Naive thymus-derived CD8-positive, alpha-beta T cell (primary cell): Measurements from ENCODE around the gene NPY1R. TPM values are rescaled to one million over a fixed set of nuclear protein-coding genes. Genes with fewer than 3 reads are reported as not detected.

ENCODE experiments used
- ATAC-seq, 2 donors: fragments of 150-1000 bp; cut with Tn5 transposase in 1 of 2; sonication (Bioruptor Pico), chemical (Tn5 transposase) in 1 of 2; 1 replicate in 1 of 2; 2 replicates in 1 of 2; pipeline ENCODE4 v1.10.0; 2021; ENCODE audit warnings: mild to moderate bottlenecking in 2 of 2, moderate library complexity in 2 of 2
- POLR2A ChIA-PET: fragments of 350-600 bp; sonication (Branson Sonifier 250); formaldehyde crosslinking; loops from one replicate; lab custom pipeline; 2021; ENCODE audit warnings: antibody characterized with exemption; lab: Charles Lee
- DNase-seq, 10 donors: peaks; one replicate each; pipeline versions ENCODE4 v3.0.0 to v3.0.0-alpha.2; 2020 to 2022
- H3K27ac Mint-ChIP-seq, 10 donors: one replicate each; pipeline ENCODE4 v1.8.0; 2020 to 2022; ENCODE audit warnings: mild to moderate bottlenecking in 10 of 10, mixed read lengths in 10 of 10, moderate library complexity in 4 of 10, inconsistent platforms in 1 of 10
- H3K27me3 Mint-ChIP-seq, 5 donors: one replicate each; pipeline ENCODE4 v1.8.0; 2021 to 2022; ENCODE audit warnings: mixed read lengths in 5 of 5
- H3K36me3 Mint-ChIP-seq, 3 donors: one replicate each; pipeline ENCODE4 v1.8.0; 2020 to 2022; ENCODE audit warnings: mixed read lengths in 3 of 3, mild to moderate bottlenecking in 2 of 3, inconsistent platforms in 1 of 3
- H3K4me1 Mint-ChIP-seq, 4 donors: one replicate each; pipeline ENCODE4 v1.8.0; 2021 to 2022; ENCODE audit warnings: mixed read lengths in 4 of 4
- H3K4me3 Mint-ChIP-seq, 10 donors: one replicate each; pipeline ENCODE4 v1.8.0; 2020 to 2022; ENCODE audit warnings: mild to moderate bottlenecking in 10 of 10, mixed read lengths in 10 of 10, moderate library complexity in 6 of 10, inconsistent platforms in 1 of 10
- H3K9me3 Mint-ChIP-seq, 9 donors: one replicate each; pipeline ENCODE4 v1.8.0; 2020 to 2022; ENCODE audit warnings: mixed read lengths in 9 of 9, mild to moderate bottlenecking in 3 of 9, inconsistent platforms in 1 of 9, moderate library complexity in 1 of 9
- polyA plus RNA-seq, 3 donors: library from polyadenylated mRNA; unstranded; fragments of 300-500 nt; fragmentation: Illumina TruSeq; gene quantifications; one replicate each; pipeline ENCODE4 v1.2.3, GENCODE V29; 2021
- total RNA-seq, 8 experiments: library from RNA in 2 of 8; stranded (reverse) in 2 of 8; gene quantifications; one replicate each; pipeline ENCODE4 v1.2.3 and lab custom pipeline; 2021 to 2026

The NPY1R gene
- total RNA-seq (not detected), polyA plus RNA-seq (not detected), total RNA-seq (lab: John Stamatoyannopoulos, UW) (0 reads per million in 6 experiments)

DNA sequence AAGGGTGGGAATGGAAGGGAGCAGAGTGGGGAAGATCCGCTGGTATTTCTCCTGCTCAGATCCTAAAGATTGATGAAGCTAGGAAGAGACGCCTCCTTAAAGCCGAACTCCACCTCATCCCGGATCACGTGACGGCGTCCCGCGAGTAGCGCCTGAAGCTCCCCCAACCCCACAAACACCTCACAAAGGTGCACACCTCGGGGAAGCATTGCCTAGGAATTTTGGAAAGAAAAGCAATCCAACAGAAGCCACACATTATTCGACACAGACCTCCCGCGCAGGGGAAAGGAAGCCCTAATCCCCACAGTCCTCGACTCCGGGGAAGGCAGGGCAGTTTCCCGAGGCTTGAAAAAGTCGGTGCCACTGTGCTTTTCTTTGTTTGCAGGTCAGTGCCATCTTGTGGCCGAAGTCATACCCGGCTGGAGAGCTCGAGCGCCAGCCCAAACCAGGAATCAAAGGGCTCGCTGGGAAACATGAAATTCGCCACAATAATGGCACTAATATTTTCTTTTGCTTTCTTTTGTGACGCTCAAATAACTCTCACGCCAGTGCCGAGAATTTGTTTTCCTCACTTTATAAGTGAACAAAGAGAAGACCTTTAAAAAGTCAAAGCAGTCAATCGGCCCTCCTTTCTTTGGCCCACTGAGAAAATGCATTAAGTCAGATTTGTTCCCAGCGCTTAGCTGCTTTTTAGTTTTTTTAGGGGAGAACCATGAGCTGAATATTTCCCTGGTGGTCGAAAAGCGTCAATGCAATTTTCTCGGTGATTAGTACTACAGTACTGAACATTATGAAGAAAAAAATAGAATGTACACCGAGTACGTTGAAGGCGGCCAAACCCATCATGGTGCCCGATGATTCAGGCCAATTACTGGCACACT, at the start of gene NPY1R:
TSS of gene NPY1R (minus strand) at position 71 of the 881 bp plus-strand sequence. CDS start 6,042 bp downstream, outside the sequence.
- peak within 1 kb of the TSS in 2 of 10 donors; percentile 38 to 47 for H3K27ac Mint-ChIP-seq
- peak within 1 kb of the TSS; percentile 38 to 76 (median 66) for H3K4me3 Mint-ChIP-seq
- POLR2A ChIA-PET = no interaction called here
- H3K4me1 Mint-ChIP-seq = peaks cover 6 to 20% (median 16%) of the 10 kb centered on the region in 4 donors
- peak in 1 of 10 donors; percentile 3 for DNase-seq
- no peak for ATAC-seq
- H3K36me3 Mint-ChIP-seq = no peaks in the 10 kb centered on the region
- H3K9me3 Mint-ChIP-seq = peaks cover 0 to 5% (median 0%) of the 10 kb centered on the region in 9 donors
- peaks cover 37 to 67% (median 47%) of the 10 kb centered on the region in 5 donors for H3K27me3 Mint-ChIP-seq

DNA sequence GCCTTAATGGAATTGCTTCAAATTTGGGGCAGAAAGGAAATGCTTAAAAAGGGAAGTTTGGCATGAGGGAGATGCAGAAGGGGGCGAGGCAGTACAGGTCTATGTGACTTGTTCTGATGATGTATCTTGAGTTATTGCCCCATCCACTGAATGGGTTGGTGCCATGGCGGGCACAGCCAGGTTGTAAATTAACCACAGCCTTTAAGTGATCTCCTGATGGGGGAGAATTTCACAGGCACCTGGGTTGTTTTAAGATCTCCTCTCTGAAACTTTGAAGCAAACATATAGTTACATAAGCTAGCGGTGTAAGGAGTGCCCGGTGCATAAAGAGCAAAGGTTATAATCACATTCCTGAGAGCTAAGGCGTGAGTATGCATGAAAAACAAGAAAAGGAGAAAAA, 48.3 kb upstream of the NPY1R start:
- Mint-ChIP-seq H3K9me3 (peaks cover 0 to 3% (median 0%) of the 10 kb centered on the region in 9 donors), H3K36me3 (no peaks in the 10 kb centered on the region), H3K4me3 (no peak overlapping the region), H3K27ac (no peak overlapping the region), H3K4me1 (no peaks in the 10 kb centered on the region), H3K27me3 (peaks cover 0 to 8% (median 2%) of the 10 kb centered on the region in 5 donors)
- ATAC-seq (no peak), DNase-seq (no peak)
- POLR2A ChIA-PET = no interaction called here

DNA sequence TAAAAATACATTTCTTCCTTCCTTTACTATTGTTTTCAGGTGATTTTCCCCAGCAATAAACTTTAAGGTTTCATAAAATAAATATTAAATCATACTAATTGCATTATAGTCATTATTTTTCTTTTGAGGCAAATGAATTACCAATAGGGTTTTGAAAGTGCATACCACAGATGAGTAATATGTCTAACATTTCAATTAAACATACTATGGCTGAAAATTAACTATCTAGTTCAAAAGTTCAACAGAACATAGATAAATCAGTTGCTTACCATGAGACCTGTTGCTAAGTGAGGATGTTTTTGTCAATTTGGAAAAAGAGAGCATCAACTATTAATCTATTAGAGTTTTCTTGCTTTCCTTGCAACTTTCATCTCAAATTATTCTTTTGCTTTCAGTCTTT, 46.3 kb upstream of the NPY1R start:
- Mint-ChIP-seq H3K27ac (no peak overlapping the region), H3K9me3 (peaks cover 0 to 2% (median 0%) of the 10 kb centered on the region in 9 donors), H3K36me3 (no peaks in the 10 kb centered on the region), H3K4me1 (peaks cover 0 to 2% (median 0%) of the 10 kb centered on the region in 4 donors), H3K4me3 (no peak overlapping the region), H3K27me3 (peaks cover 0 to 11% (median 2%) of the 10 kb centered on the region in 5 donors)
- POLR2A ChIA-PET = interaction anchor here (0.6 kb wide), 1 partner anchor 24 kb away, joined by 3 read pairs; no protein-coding TSS in a partner anchor
- ATAC-seq = no peak
- DNase-seq = no peak

DNA sequence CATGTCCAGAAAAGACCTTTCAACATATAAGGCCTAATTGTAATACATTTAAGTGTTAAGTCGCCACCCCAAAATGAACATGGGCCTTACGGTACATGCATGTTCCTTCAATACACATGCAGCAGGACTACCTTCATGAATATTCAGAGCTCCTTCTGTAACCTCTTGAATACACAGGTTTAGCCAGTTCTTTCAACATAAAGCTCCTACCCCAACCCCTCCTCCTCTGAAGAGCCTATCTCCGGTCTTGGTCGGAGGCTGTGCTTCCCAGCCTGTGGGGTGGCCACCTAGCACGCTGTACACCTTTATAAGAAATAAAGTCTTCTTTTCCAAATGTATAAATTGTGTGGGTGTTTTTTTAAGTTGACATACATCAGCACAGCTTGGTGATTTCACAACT, 39.6 kb upstream of the NPY1R start:
- no peak overlapping the region for H3K4me3 Mint-ChIP-seq
- peaks cover 0 to 2% (median 0%) of the 10 kb centered on the region in 9 donors for H3K9me3 Mint-ChIP-seq
- no peak overlapping the region for H3K27ac Mint-ChIP-seq
- H3K4me1 Mint-ChIP-seq = peaks cover 0 to 2% (median 0%) of the 10 kb centered on the region in 4 donors
- POLR2A ChIA-PET = no interaction called here
- peaks cover 3 to 8% (median 8%) of the 10 kb centered on the region in 5 donors for H3K27me3 Mint-ChIP-seq
- no peaks in the 10 kb centered on the region for H3K36me3 Mint-ChIP-seq
- ATAC-seq = no peak
- DNase-seq = no peak

DNA sequence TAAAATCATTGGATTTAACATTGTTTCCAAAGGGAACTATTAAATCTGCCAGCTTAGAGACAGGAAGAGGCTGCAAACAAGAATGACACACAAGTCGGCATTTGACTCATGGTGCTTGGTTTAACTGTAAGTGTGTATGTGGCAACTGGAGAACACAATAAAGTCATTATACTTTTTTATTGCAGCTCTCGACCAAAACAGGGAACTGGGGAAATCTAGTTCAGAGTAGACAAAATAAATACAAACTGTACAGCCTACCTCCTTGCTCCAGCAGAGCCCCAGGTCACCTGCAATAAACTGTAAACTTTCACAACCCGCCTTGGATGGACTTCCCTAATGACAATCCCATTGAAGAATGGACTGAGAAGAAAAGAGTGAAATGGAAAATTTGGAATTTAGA, 35.3 kb upstream of the NPY1R start:
- Mint-ChIP-seq H3K27me3 (peaks cover 7 to 24% (median 13%) of the 10 kb centered on the region in 5 donors), H3K36me3 (no peaks in the 10 kb centered on the region), H3K4me3 (no peak overlapping the region), H3K4me1 (no peaks in the 10 kb centered on the region), H3K9me3 (peaks cover 0 to 2% (median 0%) of the 10 kb centered on the region in 9 donors), H3K27ac (no peak overlapping the region)
- DNase-seq (no peak), ATAC-seq (no peak)
- POLR2A ChIA-PET = no interaction called here

DNA sequence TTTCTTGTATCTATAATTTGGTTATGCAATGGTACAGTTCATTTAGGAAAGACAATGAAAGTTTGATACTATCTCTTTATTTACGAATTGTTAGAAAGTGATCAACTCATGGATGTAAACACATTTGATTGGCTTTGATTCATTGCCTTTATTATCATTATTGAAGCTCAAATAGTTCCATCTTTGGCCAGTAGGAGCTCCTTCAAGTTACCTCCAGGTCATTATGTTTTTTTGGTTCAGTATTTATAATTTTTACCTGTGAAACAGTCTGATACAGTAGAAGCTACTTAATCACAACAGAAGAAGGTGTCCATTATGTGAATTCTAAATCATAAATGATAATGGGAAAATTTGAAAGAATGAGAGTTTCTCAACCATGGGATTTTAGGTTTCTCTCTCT, 23.7 kb upstream of the NPY1R start:
- Mint-ChIP-seq H3K36me3 (no peaks in the 10 kb centered on the region), H3K4me1 (no peaks in the 10 kb centered on the region)
- POLR2A ChIA-PET = no interaction called here

DNA sequence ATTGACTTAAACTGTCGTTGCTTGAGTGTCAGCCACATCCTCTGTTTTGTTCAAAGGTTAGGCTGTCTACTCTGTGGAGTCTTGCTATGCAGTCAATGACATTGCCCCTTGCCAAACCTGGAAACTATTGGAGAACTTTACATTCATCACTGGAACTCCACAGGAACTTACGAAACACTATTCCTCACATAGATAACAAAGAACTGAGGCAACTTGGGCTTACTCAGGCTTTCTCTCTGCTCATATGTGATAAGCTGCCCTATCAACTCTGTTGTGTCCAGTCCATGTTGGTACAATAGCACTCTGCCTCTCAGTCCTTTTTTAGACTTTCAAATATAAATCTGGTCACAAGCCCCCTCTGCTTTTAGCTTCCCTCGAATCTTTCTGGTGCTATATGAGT, 20.7 kb upstream of the NPY1R start:
- H3K9me3 Mint-ChIP-seq = no peaks in the 10 kb centered on the region
- POLR2A ChIA-PET = no interaction called here
- DNase-seq = no peak

More for the DNA sequence above, 23.7 kb upstream of the NPY1R start:
- H3K27me3 Mint-ChIP-seq = peaks cover 0 to 5% (median 1%) of the 10 kb centered on the region in 5 donors
- no peak overlapping the region for H3K27ac Mint-ChIP-seq
- ATAC-seq (no peak), DNase-seq (no peak)
- H3K9me3 Mint-ChIP-seq = peaks cover 0 to 5% (median 0%) of the 10 kb centered on the region in 9 donors
- H3K4me3 Mint-ChIP-seq = no peak overlapping the region

DNA sequence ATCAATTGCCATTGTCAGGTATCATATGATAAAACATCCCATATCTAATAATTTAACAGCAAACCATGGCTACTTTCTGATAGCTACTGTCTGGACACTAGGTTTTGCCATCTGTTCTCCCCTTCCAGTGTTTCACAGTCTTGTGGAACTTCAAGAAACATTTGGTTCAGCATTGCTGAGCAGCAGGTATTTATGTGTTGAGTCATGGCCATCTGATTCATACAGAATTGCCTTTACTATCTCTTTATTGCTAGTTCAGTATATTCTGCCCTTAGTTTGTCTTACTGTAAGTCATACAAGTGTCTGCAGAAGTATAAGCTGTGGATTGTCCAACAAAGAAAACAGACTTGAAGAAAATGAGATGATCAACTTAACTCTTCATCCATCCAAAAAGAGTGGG, 18.3 kb upstream of the NPY1R start:
- no peaks in the 10 kb centered on the region for H3K9me3 Mint-ChIP-seq
- H3K27ac Mint-ChIP-seq = no peak overlapping the region
- no peak overlapping the region for H3K4me3 Mint-ChIP-seq
- H3K4me1 Mint-ChIP-seq = no peaks in the 10 kb centered on the region
- DNase-seq = no peak
- no peaks in the 10 kb centered on the region for H3K36me3 Mint-ChIP-seq
- H3K27me3 Mint-ChIP-seq = peaks cover 12 to 20% (median 18%) of the 10 kb centered on the region in 5 donors
- ATAC-seq = no peak
- POLR2A ChIA-PET = no interaction called here

More for the DNA sequence above, 20.7 kb upstream of the NPY1R start:
- Mint-ChIP-seq H3K4me3 (no peak overlapping the region), H3K4me1 (no peaks in the 10 kb centered on the region), H3K36me3 (no peaks in the 10 kb centered on the region), H3K27me3 (peaks cover 0 to 8% (median 6%) of the 10 kb centered on the region in 5 donors), H3K27ac (no peak overlapping the region)
- no peak for ATAC-seq

DNA sequence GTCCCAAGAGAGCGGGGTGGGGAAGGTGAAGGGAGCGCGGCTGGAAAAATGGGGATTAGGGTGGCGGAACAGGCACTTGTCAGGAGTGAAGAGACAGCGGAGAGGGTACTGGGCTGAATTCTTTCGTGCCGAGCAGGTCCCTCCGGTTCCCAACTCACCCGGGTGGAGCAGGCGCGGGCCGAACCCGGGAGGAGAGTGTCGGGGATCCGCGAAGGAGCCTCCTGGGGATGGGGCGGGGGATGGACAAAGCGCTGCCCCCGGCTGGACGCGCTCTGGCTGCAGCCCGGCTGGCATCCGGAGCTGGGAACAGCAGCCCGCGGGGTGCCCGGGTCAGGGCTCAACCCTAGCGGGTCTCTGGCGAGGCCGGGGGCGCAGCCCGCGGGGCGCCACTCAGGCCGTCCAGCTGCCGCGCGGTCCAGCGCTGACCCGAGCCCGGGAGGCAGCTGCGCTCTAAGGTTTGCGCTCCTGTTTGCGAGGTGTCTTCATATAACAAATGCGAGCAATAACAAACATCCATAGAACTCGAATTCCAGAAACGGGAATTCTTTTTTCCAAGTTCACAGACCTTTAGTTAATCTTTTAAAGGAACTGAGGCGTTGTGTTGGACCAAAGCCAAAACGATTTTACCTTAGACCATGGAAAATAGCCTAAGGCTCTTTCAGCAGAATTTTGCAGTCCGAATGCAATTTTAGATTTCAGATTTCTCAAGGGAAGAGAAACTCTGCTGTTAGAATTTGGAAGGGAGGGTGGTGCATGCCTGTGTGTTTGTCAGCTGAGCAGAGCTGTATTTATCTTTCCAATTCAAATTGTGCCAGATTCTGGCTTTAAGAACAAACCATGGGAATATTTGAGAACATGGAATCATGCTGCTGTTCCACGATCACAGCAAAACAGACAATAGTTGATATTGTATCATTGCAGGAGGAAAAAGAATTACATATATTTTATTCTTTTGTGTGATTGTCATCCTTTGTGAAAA, 12.0 kb upstream of the NPY1R start:
- Mint-ChIP-seq H3K27me3 (peaks cover 14 to 44% (median 35%) of the 10 kb centered on the region in 5 donors), H3K36me3 (no peaks in the 10 kb centered on the region), H3K9me3 (peaks cover 0 to 2% (median 0%) of the 10 kb centered on the region in 9 donors), H3K27ac (no peak overlapping the region), H3K4me3 (no peak overlapping the region), H3K4me1 (peaks cover 0 to 6% (median 2%) of the 10 kb centered on the region in 4 donors)
- POLR2A ChIA-PET = no interaction called here
- peak in 1 of 10 donors; percentile 58 for DNase-seq
- ATAC-seq = no peak

DNA sequence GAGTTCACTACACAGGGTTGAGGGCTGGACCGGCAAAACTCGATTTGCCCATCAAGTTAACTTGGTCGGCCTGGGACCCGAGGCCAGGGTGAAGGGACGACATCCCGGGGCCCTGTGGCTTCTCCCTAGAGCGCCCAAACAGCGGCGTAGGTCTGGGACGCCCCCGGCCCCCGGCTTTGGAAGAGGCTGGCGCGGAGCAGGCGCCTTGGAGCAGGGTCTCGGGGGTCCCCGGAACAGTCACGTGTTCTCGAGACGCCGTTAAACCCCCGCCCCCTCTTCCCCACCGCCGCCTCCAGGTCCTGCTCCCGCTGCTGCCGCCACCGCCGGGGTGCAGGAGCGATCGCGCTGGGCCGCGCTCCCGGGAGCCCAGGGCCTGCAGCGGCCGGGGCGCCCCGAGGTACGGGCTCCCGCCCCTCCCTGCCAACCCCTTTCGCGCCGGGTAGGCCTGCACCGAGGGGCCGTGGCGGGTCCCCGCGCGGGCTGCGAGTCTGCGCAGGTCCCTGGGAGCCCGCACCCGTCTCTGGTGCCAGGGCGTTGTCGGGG, 11.3 kb upstream of the NPY1R start, which contains the start of gene NPY5R:
TSS of gene NPY5R (plus strand) at position 289 of the 543 bp plus-strand sequence. CDS start 6,382 bp downstream, outside the sequence.
- Mint-ChIP-seq H3K27ac (peak within 1 kb of the TSS in 1 of 10 donors; percentile 15), H3K27me3 (peaks cover 14 to 51% (median 31%) of the 10 kb centered on the region in 5 donors), H3K4me1 (peaks cover 0 to 6% (median 2%) of the 10 kb centered on the region in 4 donors), H3K9me3 (peaks cover 0 to 2% (median 0%) of the 10 kb centered on the region in 9 donors), H3K36me3 (no peaks in the 10 kb centered on the region), H3K4me3 (no peak within 1 kb of the TSS)
- DNase-seq (no peak), ATAC-seq (no peak)
- POLR2A ChIA-PET = no interaction called here

DNA sequence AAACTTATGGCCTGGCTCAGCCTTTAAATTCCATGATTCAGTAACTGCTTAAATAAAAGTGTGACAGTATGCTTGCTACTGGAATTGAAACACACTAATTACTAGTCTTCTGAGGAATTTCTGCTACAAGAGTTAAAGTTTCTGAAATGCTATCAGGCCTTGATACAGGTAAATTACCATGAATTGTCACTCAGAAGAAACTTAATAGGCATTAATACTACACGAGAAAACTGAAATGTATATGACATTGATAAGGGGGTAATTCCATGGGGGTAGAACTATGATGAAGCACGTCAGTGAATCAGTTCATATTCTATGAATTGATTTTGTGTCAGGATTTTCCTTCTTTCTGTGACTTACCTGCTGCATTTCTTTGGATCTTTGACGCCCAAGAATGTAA, 3.0 kb upstream of the NPY1R start:
- no peaks in the 10 kb centered on the region for H3K36me3 Mint-ChIP-seq
- no peak for DNase-seq
- H3K4me3 Mint-ChIP-seq = no peak overlapping the region
- no peak overlapping the region for H3K27ac Mint-ChIP-seq
- H3K27me3 Mint-ChIP-seq = peaks cover 38 to 63% (median 48%) of the 10 kb centered on the region in 5 donors
- POLR2A ChIA-PET = no interaction called here
- peaks cover 0 to 5% (median 0%) of the 10 kb centered on the region in 9 donors for H3K9me3 Mint-ChIP-seq
- peaks cover 6 to 20% (median 16%) of the 10 kb centered on the region in 4 donors for H3K4me1 Mint-ChIP-seq
- no peak for ATAC-seq
